C4-2B (cell line): ENCODE results near the gene SYNDIG1.
A peak's percentile ranks its signal among the peaks of the same experiment; 100 is the strongest.

Experiments used
- H3K27ac ChIP-seq: fragments of 450-650 bp; 2 replicates; pipeline ENCODE4 v1.5.1; 2017
- ZFX ChIP-seq: fragments of 450-650 bp; IDR thresholded peaks from 2 replicates; pipeline ENCODE4 v1.6.1; 2017
- TF ChIP-seq, protein P1 (sequence below): fragments of 450-650 bp; conservative IDR thresholded peaks from 2 replicates; pipeline ENCODE4 v1.5.1; 2017; ENCODE audit warnings: mild to moderate bottlenecking

Gene SYNDIG1

DNA sequence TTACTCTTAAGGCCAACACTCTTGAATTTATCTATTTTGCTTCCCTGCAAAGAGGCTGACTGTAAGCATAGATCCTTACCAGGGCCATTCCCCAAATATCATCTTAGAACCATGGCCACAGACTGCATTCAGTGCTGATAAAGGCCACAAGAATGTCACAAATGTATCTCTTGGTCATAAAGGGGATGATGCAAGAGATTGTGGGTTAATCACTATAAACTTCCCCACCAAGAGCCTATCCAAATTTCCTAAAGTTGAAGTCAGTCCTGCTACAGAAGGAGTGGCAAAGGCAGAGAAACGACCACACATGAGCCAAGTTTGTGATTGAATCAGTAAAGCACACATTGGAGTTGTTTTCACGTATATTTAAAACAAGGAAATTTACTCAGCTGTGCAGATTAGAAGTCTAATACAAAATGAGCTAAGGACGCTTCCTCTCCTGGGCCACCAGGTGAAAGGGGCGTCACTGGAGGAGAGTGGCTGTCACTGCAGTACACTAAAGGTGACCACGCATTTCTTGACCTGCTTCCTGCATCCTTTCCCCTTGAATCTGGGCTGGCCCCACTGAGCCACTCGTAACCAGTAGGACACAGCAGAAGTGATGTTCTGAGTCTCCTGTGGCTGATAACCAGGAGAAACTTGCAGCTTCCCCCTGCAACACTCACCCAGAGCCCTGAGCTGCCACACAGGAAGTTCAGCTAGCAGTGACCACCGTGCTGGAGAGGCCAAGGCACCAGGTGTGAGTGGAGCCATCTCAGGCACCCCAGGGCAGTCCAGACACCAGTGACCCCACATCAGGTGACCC lies 181.9 kb downstream of the SYNDIG1 start:
- no peak for TF ChIP-seq ZFX
- TF ChIP-seq, protein P1, sequence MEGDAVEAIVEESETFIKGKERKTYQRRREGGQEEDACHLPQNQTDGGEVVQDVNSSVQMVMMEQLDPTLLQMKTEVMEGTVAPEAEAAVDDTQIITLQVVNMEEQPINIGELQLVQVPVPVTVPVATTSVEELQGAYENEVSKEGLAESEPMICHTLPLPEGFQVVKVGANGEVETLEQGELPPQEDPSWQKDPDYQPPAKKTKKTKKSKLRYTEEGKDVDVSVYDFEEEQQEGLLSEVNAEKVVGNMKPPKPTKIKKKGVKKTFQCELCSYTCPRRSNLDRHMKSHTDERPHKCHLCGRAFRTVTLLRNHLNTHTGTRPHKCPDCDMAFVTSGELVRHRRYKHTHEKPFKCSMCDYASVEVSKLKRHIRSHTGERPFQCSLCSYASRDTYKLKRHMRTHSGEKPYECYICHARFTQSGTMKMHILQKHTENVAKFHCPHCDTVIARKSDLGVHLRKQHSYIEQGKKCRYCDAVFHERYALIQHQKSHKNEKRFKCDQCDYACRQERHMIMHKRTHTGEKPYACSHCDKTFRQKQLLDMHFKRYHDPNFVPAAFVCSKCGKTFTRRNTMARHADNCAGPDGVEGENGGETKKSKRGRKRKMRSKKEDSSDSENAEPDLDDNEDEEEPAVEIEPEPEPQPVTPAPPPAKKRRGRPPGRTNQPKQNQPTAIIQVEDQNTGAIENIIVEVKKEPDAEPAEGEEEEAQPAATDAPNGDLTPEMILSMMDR = no peak
- H3K27ac ChIP-seq = no peak overlapping the region

DNA sequence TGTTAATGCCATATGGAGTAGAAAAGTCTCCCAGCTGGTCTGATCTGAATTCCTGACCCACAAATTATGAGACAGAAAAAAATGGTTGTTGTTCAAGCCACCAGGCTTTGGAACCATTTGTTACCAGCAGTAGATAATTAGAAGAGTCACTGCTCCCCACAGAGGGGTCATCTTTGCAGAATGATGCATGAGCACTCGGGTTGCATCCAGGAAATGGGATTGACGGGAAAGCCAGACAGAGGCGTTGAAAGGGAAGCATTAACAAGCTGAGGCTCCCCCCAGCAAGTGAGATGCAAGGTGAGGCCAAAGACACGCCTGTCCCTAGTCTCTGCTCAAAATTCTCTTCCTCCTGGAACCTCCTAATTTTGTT lies 182.5 kb downstream of the SYNDIG1 start:
- TF ChIP-seq, protein P1 = no peak
- no peak for TF ChIP-seq ZFX
- no peak overlapping the region for H3K27ac ChIP-seq

DNA sequence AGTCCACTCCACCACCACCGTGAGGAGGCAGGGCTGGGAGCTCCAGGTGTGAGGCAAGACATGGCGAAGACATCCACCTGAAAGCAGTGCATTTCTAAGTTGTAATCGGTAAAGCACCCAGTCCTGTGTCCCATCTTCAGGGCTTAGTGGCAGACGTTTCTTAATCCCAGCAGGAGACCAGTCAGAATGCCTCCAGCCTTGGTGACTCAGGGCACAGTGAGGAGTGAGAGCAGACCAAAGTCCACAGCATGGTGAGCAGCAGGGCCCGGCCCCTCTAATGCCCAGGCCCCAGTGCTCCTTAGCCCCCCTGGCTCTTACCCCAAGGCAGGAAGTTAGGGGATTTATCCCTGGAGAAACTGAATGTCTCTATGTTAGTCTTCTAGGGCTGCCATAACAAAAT lies 183.9 kb downstream of the SYNDIG1 start:
- TF ChIP-seq, protein P1 = no peak
- TF ChIP-seq ZFX = no peak
- H3K27ac ChIP-seq = no peak overlapping the region

DNA sequence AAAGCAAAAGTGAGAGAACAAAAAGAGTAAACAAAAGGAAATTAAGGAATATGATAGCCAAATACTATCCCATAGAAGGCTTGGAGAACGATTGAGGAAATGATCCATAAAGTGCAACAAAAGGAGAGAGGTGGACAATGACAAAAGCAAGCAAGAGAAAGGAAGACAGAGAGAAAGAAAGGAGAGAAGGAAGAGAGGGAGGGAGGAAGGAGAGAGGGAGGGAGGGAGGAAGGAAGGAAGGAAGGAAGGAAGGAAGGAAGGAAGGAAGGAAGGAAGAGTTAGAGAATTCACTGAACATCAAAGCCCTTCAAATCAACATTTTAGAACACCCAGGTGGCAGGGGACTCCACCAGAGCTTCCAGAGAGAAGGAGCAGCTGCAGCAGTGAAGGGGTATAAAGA lies 185.0 kb downstream of the SYNDIG1 start:
- H3K27ac ChIP-seq = no peak overlapping the region
- TF ChIP-seq, protein P1 = no peak
- no peak for TF ChIP-seq ZFX

DNA sequence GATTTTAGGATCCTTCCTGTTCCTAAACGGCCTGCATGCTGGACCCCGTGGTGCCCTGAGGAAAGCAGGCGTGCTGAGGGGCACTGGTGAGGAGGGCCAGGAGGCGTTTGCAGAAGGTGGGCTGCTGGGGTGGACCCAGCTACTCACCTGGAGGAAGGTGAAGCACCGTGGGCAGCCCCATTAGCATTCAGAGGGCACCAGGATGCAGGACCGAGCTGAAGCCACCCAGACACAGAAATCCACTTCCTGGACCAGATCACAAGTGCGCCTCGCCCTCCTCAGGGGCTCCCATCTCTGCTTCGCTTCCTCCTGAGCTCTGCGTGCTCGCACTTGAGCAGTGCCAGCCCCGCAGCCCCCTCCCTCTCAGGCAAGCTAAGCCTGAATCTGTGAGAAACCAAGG lies 187.0 kb downstream of the SYNDIG1 start:
- TF ChIP-seq, protein P1 = no peak
- TF ChIP-seq ZFX = no peak
- peak overlapping the region; percentile 4 for H3K27ac ChIP-seq

DNA sequence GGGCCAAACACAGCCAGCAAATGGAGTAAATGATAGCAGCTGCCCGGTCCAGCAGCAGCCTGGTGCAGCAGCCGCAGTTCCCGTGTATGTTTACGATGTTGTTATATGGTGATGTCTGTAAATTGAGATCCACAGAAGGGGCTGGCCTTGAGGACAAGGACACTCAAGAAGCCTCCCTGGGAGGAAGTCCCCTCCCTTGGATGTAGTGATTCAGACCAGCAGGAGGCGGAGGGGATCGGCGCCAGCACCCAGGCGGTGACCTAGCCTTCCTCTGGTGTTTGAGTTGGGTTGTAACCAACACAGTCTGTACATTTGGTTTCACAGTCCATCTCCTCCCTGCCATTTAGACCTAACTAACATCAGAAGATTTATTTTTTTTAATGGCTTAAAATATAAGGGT lies 187.8 kb downstream of the SYNDIG1 start:
- TF ChIP-seq, protein P1 = no peak; the same call in 1 of the 2 replicates
- no peak for TF ChIP-seq ZFX
- peak overlapping the region; percentile 4; the same call in 1 of the 2 replicates for H3K27ac ChIP-seq

DNA sequence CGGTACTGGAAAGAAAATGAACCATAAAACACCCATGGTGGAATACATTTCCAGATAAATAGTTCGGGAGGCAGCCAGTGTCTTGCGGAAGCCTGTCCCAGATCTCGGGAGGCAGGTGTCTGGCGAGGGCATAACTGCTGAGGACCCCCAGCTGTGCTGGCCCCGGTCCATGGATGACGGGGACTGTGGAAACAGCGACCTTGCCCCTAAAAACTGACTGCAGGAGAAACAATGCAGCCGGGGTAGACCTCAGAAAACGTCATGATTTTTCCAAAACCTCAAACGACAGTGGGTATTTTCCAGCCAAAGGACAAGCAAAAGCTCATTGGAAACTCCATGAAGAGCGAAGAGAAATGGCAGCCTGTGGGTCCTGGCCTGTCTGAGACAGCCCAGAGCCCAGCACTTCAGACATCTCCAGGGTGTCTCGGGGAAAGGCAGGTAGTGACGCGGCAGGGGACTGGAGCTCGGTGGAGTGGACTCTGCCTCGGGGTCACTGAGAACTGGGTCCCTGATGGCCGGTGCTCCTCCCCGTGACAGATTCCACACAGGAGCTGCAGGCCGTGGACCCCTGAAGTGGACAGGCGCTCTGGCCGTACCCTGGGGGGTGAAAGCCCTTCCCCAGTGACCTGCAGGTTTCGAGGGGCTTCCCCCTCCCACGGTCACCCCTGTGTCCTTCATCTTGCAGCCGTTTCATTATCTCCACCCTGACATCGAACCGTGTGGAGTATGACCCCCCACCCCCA lies 188.6 kb downstream of the SYNDIG1 start:
- H3K27ac ChIP-seq = no peak overlapping the region
- TF ChIP-seq, protein P1 = no peak
- no peak for TF ChIP-seq ZFX
